Pancreas (tissue), 10 donors: ENCODE data around the gene LMBR1. TPM values are rescaled to one million over a fixed set of nuclear protein-coding genes. Genes with fewer than 3 reads are reported as not detected.

Source experiments
- ATAC-seq, 4 donors: fragments of 200-7000 bp; cut with Tn5 transposase; one replicate each; pipeline versions ENCODE4 v1.8.0 to v1.9.1; 2020; ENCODE audit warnings: mild to moderate bottlenecking in 4 of 4, moderate library complexity in 4 of 4
- DNase-seq, 6 donors: peaks; one replicate each; pipeline ENCODE4 v3.0.0-alpha.2; 2020
- FAIRE-seq: peaks from 2 replicates; lab custom pipeline; 2012; peaks lifted over from hg19 to GRCh38; lab: Jason Lieb, UNC
- H3K27ac ChIP-seq, 4 donors: fragments of 200-600 bp; sonication (generic); 1 replicate in 3 of 4; 2 replicates in 1 of 4; pipeline versions ENCODE4 v1.5.0 to v1.8.0; 2020
- H3K27me3 ChIP-seq, 4 donors: fragments of 200-600 bp; one replicate each; pipeline ENCODE4 v1.8.0; 2021
- H3K36me3 ChIP-seq, 3 donors: fragments of 200-600 bp; sonication (generic) in 1 of 3; one replicate each; pipeline versions ENCODE4 v1.5.0 to v1.8.0; 2020 to 2021
- H3K4me1 ChIP-seq, 3 donors: fragments of 200-600 bp; one replicate each; pipeline ENCODE4 v1.8.0; 2021
- H3K4me3 ChIP-seq, 4 donors: fragments of 200-600 bp; sonication (generic) in 2 of 4; one replicate each; pipeline versions ENCODE4 v1.5.0 to v1.8.0; 2020 to 2021
- H3K9me3 ChIP-seq, 4 donors: fragments of 200-600 bp; one replicate each; pipeline ENCODE4 v1.8.0; 2021
- WGBS, 2 donors: extraction: QIAGEN DNeasy Blood & Tissue Kit; methylation state at CpG; one replicate each; pipeline ENCODE4 v1.1.7; 2013; 5-methylcytosine and 5-hydroxymethylcytosine counted together
- intact Hi-C, 3 donors: fragments of 100-400 bp; cut with DNase I; formaldehyde crosslinking; loops; one replicate each; pipeline versions ENCODE4 v1.11.1 to v1.14.2; 2022
- polyA plus RNA-seq, 2 donors: library from polyadenylated mRNA; stranded (reverse); fragments of 200-250 nt; gene quantifications; one replicate each; pipeline ENCODE4 v1.2.3, GENCODE V29; 2013
- total RNA-seq, 6 donors: library from RNA; stranded (reverse); fragmentation: NEBNext Ultra II Directional in 4 of 6; extraction: Animal tissue kit (Norgen Biotek cat#: 25700) in 4 of 6; gene quantifications; one replicate each; pipeline versions ENCODE4 v1.2.1 to v1.2.4, GENCODE V29; 2021 to 2023
- TF ChIP-seq, protein P1 (sequence below), 4 donors: fragments of 200-600 bp; sonication (generic) in 3 of 4; IDR thresholded peaks; one replicate each; pipeline versions ENCODE4 v1.5.0 to v1.8.0; 2021; ENCODE audit warnings: antibody characterized with exemption in 4 of 4
- donor health status: healthy with polysubstance abuse.
- donor health status: DM: no; HTN: no; CAD: no; lungs with moderate emphysema.
- donor health status: DM: no; HTN: no; CAD: no.
- donor health status: control.
- donor health status: control.
- donor health status: Bipolar disorder and iron deficiency.
- donor health status: DM: yes; HTN: yes; CAD: no.
- donor health status: DM: no; HTN: no; CAD: no.
- donor health status: DM: no; HTN: no; CAD: no.
- donor health status: DM: yes; HTN: yes; CAD: no.

Gene LMBR1
- total and polyA plus RNA-seq, 8 donors: 6.7 to 40.4 (median 24.7) TPM

DNA sequence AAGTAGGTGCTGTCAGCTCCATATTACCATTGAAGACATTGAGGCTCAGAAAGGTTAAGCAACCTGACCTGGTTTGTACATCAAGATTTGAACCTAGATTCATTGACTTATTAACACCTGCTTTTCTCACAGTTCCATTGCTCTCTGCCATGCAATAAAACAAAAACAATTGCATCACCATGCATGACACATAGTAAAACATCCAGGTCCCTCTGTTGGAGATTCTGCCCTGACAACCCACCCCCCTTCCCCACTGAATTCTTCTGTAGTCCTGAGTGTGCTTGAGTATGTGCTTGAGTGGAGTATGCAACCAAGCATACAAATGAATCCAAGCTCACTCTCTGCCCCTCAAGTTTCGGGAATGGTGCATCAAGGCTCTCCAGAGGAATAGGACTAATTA, 6.0 kb upstream of the LMBR1 start:
- H3K9me3 ChIP-seq: no peaks in the 10 kb centered on the region
- intact Hi-C loops: no loop called here
- H3K36me3 ChIP-seq: no peaks in the 10 kb centered on the region
- no peak overlapping the region for H3K4me3 ChIP-seq
- DNase-seq: no peak
- TF ChIP-seq, protein P1, sequence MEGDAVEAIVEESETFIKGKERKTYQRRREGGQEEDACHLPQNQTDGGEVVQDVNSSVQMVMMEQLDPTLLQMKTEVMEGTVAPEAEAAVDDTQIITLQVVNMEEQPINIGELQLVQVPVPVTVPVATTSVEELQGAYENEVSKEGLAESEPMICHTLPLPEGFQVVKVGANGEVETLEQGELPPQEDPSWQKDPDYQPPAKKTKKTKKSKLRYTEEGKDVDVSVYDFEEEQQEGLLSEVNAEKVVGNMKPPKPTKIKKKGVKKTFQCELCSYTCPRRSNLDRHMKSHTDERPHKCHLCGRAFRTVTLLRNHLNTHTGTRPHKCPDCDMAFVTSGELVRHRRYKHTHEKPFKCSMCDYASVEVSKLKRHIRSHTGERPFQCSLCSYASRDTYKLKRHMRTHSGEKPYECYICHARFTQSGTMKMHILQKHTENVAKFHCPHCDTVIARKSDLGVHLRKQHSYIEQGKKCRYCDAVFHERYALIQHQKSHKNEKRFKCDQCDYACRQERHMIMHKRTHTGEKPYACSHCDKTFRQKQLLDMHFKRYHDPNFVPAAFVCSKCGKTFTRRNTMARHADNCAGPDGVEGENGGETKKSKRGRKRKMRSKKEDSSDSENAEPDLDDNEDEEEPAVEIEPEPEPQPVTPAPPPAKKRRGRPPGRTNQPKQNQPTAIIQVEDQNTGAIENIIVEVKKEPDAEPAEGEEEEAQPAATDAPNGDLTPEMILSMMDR (IDR thresholded peaks at IDR 0.05): no peak
- H3K27ac ChIP-seq: no peak overlapping the region
- H3K4me1 ChIP-seq: peaks cover 0 to 5% (median 5%) of the 10 kb centered on the region in 3 donors
- no peaks in the 10 kb centered on the region for H3K27me3 ChIP-seq
- FAIRE-seq: no peak
- 93 to 100% methylated on average over 1 of the region's 1 CpG for WGBS, 2 donors
- ATAC-seq: no peak

DNA sequence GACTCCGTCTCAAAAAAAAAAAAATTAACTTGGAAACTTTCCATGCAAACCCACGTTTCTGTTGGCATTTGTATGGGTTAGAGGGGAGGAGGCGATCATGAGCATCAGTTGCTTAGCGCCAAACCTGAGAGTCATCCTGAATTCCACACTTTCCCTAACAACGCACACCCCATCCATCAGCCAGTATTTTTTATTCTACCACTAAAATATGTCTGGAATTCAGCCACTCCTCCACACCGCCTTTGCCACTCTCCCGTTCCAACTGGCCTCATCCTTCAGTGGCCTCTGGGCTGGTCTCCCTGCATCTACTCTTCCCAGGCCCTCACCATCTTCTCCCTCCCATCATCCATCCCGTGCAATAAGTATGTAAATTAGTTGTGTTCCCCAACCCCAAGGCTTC, 4.7 kb upstream of the LMBR1 start:
- intact Hi-C loops: no loop called here
- ATAC-seq (no peak), DNase-seq (no peak), FAIRE-seq (no peak)
- H3K27ac ChIP-seq: no peak overlapping the region
- WGBS, 2 donors: 58 to 64% methylated on average over 8 of the region's 8 CpGs
- no peaks in the 10 kb centered on the region for H3K27me3 ChIP-seq
- TF ChIP-seq, protein P1 (IDR thresholded peaks at IDR 0.05): no peak
- H3K36me3 ChIP-seq: no peaks in the 10 kb centered on the region
- peaks cover 0 to 8% (median 5%) of the 10 kb centered on the region in 3 donors for H3K4me1 ChIP-seq
- no peaks in the 10 kb centered on the region for H3K9me3 ChIP-seq
- H3K4me3 ChIP-seq: no peak overlapping the region

DNA sequence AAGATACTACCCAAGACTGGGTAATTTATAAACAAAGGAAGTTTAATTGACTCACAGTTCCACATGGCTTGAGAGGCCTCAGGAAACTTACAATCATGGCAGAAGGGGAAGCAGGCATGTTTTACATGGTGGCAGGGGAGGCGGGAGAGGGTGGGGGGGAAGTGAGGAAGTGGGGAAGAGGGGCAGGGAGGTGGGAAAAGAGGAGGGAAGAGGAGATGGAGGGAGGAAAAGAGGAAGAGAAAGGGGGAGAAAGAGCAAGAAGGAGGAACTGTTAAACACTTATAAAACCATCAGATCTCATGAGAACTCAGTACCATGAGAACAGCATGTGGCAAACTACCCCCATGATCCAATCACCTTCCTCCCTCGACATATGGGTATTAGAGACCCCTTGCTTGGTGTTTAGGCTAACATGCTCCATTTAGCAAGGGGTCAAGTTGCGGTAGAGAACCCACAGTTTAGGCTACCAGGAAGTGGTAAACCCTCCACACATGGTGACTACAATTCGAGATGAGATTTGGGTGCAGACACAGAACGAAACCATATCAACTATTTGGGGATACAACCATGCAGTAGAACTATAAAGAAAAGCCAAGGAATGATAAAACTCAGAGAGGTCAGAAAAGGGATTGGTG, 3.5 kb upstream of the LMBR1 start:
- Histone ChIP-seq H3K9me3 (no peaks in the 10 kb centered on the region), H3K36me3 (no peaks in the 10 kb centered on the region), H3K27ac (no peak overlapping the region), H3K27me3 (no peaks in the 10 kb centered on the region), H3K4me3 (no peak overlapping the region), H3K4me1 (peaks cover 0 to 13% (median 7%) of the 10 kb centered on the region in 3 donors)
- DNase-seq (no peak), FAIRE-seq (no peak), ATAC-seq (no peak)
- intact Hi-C loops: no loop called here
- 89 to 90% methylated on average over 5 of the region's 5 CpGs for WGBS, 2 donors
- TF ChIP-seq, protein P1 (IDR thresholded peaks at IDR 0.05): no peak

DNA sequence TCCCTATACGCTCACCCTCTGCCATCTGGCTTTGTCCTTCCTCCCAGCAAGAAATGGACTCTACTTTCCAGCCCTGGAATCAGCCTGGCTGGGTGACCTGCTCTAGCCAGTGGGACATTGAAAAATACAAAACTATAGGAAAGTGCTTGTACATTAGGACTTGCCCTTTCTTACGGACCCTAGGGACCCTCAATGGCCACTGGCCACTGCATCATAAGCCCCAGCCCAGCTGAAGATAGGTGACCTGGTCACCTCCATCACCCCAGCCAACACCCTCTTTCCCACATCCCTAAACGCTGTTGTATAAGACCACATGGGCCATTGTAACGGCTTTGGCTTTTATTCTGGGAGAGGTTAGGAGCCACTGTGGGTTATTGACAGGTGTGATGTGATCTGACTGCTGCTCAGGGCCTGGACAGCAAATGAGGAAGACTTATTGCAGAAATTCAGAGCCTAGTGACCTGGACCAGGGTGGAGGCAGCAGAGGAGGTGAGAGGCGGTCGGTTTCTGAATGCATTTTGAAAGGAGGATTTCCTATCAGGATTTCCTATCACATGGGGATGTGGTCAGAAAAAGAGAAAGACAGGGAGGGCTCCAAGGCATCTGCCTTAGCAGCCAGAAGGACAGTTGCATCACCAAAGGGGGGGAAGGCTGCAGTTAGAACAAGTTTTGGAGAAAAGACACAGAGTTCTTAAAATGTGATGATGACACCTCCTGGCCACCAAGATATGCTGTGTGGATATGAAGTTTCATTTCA, 2.2 kb upstream of the LMBR1 start:
- Histone ChIP-seq H3K27me3 (no peaks in the 10 kb centered on the region), H3K27ac (no peak overlapping the region), H3K4me3 (no peak overlapping the region), H3K4me1 (peaks cover 0 to 16% (median 7%) of the 10 kb centered on the region in 3 donors), H3K36me3 (no peaks in the 10 kb centered on the region), H3K9me3 (no peaks in the 10 kb centered on the region)
- no peak for ATAC-seq
- TF ChIP-seq, protein P1 (IDR thresholded peaks at IDR 0.05): no peak
- no peak for FAIRE-seq
- intact Hi-C loops: no loop called here
- DNase-seq: no peak
- WGBS, 2 donors: 88 to 92% methylated on average over 6 of the region's 6 CpGs
